Activated CD4-positive, alpha-beta T cell treated with anti-CD3 and anti-CD28 coated beads, Interleukin-2, amount 50 U/mL, for 4 hours (primary cell): ENCODE measurements around the gene GALNT18.
"Not testable (repeated sequence)": the region's sequence is repeated elsewhere in the genome, so short reads cannot be mapped to it uniquely, and the experiment has no call there.

Experiments
- DNase-seq, 2 experiments: peaks; one replicate each; pipeline ENCODE4 v3.0.0-alpha.2; 2020

The GALNT18 gene

GRCh38 chr11:11378184-11378940 lies 243.4 kb downstream of the GALNT18 start:
- DNase-seq: no peak

DNA sequence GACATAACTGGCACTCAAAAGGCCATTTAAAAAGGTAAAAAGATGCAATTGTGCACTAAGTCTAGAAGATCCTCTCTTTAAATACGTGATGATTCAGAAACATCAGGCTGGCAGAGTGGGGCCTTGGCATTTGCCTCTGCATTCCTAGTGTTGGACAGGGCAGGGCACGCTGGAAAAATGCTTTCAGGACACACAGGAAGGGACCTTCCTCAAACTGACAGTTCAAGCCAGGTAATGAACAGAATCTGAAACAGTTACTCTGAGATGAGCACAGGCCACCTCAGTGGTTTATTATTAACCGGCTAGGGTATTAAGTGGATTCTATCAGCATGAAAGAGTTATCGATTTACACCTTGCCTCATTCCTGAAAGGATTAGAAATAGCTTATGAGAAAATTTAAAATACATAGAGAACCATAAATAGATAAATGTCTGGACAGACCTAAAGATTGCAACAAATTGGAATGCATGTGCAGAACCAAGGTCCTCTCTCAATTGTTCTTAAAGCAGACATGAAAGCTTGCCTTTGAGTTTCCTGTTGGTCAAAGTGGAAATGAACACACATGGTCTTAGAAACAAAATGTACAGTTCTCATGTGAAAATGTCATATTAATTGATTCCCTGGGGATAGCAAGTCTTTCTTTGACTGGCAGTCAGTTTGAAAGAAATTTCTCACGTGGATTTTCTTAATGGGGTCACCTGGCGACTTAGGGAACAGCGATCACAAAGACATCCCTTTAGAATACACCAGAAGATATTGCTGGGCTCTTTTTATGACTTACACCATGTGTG lies 247.3 kb downstream of the GALNT18 start:
- DNase-seq: no peak

GRCh38 chr11:11373934-11374333 lies 247.9 kb downstream of the GALNT18 start:
- no peak for DNase-seq

DNA sequence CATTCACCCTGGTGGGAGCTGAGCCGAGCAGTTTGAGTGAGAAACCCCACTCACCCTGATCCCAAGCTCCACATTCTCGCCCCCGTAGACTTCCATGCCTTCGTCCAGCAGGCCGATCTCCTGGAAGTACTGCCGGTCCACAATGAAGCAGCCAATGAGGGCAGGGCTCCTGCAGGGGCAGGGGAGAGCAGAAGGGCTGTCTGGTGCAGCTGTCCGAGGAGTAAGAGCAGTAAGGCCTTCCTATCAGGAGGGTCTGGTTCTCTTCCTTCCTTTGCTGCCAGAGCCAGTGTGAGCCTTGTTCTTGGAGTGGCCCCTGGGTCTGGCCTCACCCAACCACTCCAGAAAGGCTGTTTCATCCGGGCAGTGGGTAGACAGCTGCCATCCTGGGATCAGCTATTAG lies 249.3 kb downstream of the GALNT18 start:
- DNase-seq: no peak

DNA sequence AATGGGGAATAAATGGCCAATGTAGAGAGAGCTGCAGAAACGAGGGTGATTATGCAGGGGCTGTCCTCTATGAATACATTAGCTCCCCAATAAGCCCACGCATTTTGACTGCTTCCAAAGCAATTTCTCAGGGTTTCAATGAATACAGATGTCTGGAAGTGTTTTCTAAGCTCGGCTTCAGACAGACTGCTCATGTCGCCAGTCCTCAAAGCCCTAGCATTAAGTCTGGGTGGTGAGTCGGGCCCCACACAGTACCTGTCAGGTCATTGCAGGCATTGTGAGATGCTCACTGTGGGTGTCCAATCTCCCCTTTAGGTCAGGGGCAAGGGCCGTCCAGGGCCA lies 250.9 kb downstream of the GALNT18 start:
- DNase-seq: no peak

GRCh38 chr11:11370255-11370961 lies 251.4 kb downstream of the GALNT18 start:
- DNase-seq: no peak

GRCh38 chr11:11366793-11367192 lies 255.0 kb downstream of the GALNT18 start:
- no peak for DNase-seq

DNA sequence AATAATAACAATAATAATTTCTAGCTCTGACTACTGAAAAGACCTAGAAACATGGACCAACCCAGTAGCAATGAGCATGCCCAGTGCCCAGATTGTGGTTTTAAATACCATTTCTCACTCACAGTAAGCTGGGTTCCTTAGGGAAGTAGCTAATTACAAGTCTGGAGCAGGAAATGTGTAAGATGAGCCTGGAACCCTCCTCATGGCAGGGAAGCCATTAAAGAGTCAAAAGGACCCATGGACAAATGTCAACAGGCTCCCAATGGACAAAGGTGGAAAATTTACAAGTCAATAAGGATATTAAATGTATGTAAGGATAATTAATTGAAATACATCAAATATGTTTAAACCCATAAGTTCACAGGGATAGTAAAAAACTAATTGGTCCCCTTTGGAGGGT lies 258.1 kb downstream of the GALNT18 start:
- DNase-seq: no peak

DNA sequence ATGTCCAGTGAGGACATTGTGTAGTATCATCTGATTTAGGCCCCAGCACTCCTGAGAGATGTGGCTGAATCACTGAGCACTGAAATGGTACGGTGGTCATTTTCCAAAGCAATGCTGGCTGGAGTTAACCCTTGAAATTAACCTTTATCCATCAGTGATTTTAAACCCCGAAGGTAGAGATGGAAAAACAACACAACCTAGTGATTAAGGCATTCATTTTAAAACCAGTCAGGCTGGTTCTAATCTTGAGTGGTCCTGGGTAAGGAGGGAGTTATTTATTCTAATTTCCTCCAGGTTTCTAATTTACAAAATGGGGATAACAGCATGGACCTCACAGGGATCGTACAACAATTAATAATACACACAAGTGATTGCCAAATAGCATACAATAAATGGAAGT lies 262.2 kb downstream of the GALNT18 start:
- no peak for DNase-seq

DNA sequence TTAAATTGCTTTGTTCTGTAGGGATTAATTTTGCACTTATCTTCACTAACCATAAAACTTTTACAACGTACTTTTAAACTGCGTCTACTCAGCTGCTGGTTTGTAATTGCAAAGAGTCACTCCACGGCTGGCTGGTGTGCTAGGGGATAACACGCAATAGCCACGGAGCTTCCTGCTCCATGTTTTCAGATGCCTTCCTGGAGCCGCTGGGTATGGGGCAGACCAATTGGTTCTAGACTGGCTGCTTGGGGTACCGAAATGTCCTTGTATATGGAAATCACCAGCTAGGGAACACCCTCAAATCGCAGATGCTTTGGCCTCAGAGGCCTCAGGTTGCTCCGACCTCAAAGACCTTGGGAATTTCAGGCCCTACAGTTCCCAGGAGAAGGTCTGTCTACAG lies 265.0 kb downstream of the GALNT18 start:
- DNase-seq: no peak

DNA sequence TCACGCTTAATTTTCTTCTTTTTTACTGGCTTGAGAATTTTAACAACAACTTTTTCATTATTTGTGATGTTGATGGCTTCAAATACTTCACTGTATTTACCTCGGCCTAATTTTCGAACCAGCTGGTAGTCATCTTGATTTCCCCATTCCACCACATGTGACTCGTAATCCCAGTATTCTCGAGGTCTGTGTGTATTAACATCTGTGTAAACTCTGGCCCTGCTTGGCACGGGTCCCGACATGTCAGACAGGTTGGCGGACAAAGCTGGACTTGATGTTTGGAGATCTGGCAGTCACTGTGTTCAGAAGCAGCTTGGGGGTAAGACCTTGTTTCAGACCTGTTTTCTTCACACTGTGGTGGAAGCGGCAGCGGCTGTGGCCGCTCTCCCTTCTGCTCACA lies 268.9 kb downstream of the GALNT18 start, which contains the start of gene CSNK2A3:
Gene CSNK2A3 (minus strand): TSS at position 373 of the 400 bp plus-strand sequence. CDS start 131 bp downstream, at position 242.
- DNase-seq: not testable (repeated sequence)

DNA sequence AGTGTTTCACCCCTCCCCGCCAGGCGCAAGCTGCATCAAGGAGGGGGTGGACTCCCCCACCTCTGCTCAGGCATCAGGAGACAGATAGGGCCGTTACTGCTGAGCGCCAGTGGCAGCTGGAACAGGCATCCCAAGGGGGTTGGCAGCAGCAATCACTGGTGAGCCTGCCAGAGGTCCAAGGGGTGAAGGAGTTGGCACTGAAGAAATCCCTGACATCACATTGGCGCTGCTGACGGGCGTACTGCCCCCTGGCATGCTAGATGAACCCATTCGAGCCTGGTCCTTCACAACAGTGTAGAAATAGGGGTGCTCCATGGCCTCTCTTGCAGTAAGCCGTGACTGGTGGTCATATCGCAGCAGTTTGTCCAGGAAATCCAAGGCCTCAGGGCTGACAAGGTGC lies 270.0 kb downstream of the GALNT18 start:
- DNase-seq: not testable (repeated sequence)

GRCh38 chr11:11351042-11351586 lies 270.7 kb downstream of the GALNT18 start:
- DNase-seq: no peak

DNA sequence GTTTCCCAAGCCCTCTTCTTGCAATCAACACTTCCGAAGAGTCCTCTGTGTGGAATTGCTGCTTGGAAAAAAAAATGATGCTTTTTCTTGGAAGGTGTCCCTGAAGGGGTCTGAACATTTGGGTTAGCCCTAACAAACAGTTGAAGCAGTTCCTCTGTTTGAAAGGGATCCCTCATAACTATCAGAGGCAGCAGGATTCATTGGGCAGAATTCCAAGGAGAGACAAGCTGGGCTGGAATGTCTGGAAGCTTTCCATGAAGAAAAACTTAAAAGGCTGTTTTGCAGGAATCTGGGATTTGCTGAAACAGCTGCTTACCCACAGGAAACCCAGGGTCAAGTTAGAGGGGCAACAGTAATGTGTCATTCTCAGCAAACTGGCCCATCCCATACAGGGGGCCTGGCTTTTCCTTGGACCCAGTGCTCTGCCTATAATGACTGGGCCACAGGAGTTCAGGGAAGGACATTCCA lies 271.9 kb downstream of the GALNT18 start:
- no peak for DNase-seq

DNA sequence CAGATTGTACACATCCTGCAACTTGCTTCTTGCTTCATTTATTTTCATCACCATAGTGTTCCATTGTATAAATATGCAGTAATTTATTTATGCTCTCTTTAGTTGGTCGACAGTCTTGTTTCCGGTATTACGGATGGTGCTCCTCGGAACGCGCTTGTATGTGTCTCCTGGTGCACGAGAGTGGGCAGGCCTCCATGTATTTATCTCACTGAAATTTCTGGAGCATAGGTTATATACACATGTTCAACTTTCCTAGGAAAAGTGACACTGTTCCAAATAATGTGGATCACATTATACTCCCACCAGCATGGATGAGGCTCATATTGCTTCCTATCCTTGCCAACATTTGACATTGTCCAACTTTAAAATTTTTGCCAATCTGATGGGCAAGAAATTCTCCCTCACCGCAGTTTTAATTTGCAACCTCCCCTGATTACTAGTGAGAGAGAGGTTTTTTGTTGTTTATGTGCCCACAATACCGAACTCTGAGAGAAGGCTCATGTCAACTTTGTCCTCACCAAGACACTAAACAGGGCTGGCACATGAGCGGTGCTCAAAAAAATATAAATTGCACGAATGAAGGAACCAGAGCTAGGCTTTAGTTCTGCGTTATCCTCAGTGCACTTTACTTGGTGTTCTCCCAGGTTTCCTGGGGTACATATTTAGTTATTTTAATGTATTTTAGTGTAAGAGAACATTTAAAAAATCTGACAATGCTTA lies 272.5 kb downstream of the GALNT18 start:
- no peak for DNase-seq

- DNase-seq: no peak
Observed at GRCh38 chr11:11348303-11348702, 273.5 kb downstream of the GALNT18 start.

GRCh38 chr11:11347592-11347991 lies 274.2 kb downstream of the GALNT18 start:
- DNase-seq: no peak

DNA sequence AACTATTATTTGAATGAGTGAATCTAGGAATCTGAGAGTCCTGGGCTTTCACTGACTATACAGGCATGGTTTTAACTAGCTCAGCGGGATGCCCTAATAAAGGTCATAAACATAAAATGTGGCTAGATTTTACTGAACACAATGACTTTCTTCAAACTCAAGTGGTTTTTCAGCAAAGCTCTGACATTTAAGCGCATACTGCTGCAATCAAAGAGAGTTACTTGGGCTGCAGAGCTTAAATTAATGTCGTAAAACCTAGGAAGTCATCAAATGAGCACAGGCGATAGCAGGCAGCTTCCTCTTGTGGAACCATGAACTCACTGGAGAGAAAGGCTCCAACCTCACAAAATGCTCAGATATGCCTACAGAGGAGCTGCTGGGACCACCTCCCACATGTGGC lies 275.5 kb downstream of the GALNT18 start:
- DNase-seq: no peak

GRCh38 chr11:11345099-11345498 lies 276.7 kb downstream of the GALNT18 start:
- DNase-seq: no peak

- no peak for DNase-seq
Observed at GRCh38 chr11:11344045-11344444, 277.8 kb downstream of the GALNT18 start.

GRCh38 chr11:11338304-11338703 lies 283.5 kb downstream of the GALNT18 start:
- DNase-seq: no peak

DNA sequence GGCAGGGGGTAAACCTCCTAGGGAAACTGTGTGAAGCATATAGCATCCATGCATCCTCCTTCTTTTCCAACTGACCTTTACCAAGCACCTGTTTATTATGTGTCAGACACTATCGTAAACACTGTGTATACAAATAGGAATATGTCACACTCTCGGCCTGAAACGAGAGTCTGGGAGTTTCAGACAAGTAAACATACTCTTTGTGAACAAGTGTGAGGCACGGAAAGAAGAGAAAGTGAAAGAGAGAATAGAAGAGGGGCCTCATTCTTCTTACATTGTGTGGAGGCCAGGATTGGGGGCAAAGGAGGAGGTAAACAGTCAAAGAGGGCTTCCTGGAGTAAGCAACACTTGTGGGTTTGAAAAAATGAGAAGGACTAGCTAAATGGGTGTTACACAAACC lies 285.1 kb downstream of the GALNT18 start:
- DNase-seq: no peak

GRCh38 chr11:11335043-11335442 lies 286.8 kb downstream of the GALNT18 start:
- DNase-seq: no peak
